ENCODE measurements around the gene CCDC88C. TPM values are rescaled to one million over a fixed set of nuclear protein-coding genes. Genes with fewer than 3 reads are reported as not detected.
A peak's percentile ranks its signal among the peaks of the same experiment; 100 is the strongest.

CCDC88C gene
- total RNA-seq, 1 experiment from 2014 or later = not detected

DNA sequence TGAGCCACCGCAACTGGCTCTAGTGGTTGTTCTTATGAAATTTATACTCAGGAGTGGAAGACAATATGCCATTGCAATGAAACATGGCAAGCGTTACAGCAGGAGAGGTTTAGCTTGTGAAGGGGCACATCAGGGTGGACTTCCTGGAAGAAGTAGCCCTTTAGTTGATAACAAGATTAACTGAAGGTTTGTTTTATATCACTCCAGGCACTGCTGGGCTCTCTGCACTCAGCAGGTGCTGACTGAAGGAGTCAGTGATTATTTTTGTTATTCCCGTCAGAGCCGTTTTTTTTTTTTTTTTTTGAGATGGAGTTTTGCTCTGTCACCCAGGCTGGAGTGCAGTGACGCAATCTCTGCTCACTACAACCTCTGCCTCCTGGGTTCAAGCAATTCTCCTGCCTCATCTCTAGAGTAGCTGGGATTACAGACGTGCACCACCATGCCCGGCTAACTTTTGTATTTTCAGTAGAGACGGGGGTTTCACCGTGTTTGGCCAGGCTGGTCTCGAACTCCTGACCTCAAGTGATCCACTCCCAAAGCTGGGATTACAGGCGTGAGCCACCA is 155.6 kb downstream of the CCDC88C start:
- Histone ChIP-seq H3K27ac (no peak overlapping the region), H3K9me3 (replicated peaks) (no peaks in the 10 kb centered on the region), H3K4me1 (replicated peaks) (no peaks in the 10 kb centered on the region), H3K36me3 (no peaks in the 10 kb centered on the region), H3K27me3 (replicated peaks) (no peaks in the 10 kb centered on the region), H3K4me3 (no peak overlapping the region)
- DNase-seq (ENCODE audit: low read depth in 1 of 2, low spot score in 2 of 2) = no peak

DNA sequence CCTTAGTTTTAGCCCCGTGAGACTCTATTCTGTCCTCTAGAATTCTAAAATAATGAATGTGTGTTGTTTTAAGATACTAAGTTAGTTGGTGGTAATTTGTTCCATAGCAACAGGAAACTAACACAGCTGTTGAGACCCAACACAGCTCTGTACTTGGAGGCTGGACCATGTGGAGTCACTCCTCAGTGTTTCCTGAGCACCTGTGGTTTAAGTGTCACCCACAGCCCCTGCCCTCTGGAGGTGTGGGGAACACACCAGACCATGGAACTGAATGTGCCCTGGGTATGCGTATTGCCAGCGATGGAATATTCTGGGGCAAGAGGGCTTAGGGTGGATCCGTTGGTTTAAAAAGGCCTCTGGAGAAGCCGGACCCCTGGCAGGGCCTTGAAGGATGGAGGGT is 156.5 kb downstream of the CCDC88C start:
- H3K9me3 ChIP-seq (replicated peaks) = no peaks in the 10 kb centered on the region
- H3K36me3 ChIP-seq = no peaks in the 10 kb centered on the region
- DNase-seq (ENCODE audit: low read depth in 1 of 2, low spot score in 2 of 2) = no peak
- no peaks in the 10 kb centered on the region for H3K4me1 ChIP-seq (replicated peaks)
- no peak overlapping the region for H3K4me3 ChIP-seq
- H3K27ac ChIP-seq = no peak overlapping the region
- no peaks in the 10 kb centered on the region for H3K27me3 ChIP-seq (replicated peaks)

DNA sequence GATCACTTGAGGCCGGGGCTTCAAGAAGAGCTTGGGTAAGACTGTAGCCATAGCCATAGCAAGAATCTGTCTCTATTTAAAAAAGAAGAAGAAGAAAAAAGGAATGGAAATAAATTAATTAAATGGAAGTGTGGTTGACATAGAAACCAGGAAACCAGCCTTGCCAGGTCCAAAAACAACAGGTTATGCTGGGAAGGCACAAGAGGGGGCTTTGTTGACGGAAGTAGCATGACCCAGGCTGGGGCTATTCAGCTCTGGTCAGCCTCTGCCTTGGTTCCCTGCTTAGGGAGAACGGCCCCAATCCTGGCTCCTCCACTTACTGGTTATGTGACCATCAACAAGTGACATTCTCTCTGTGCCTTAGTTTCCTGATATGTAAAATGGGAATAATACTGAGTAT is 158.7 kb downstream of the CCDC88C start:
- Histone ChIP-seq H3K9me3 (replicated peaks) (no peaks in the 10 kb centered on the region), H3K36me3 (no peaks in the 10 kb centered on the region), H3K4me3 (no peak overlapping the region), H3K27me3 (replicated peaks) (no peaks in the 10 kb centered on the region), H3K4me1 (replicated peaks) (no peaks in the 10 kb centered on the region), H3K27ac (no peak overlapping the region)
- DNase-seq (ENCODE audit: low read depth in 1 of 2, low spot score in 2 of 2) = no peak

- H3K36me3 ChIP-seq = no peaks in the 10 kb centered on the region
- H3K4me1 ChIP-seq (replicated peaks) = peaks cover under 1% of the 10 kb centered on the region
- H3K9me3 ChIP-seq (replicated peaks) = no peaks in the 10 kb centered on the region
- H3K27ac ChIP-seq = no peak overlapping the region
- no peak for DNase-seq (ENCODE audit: low read depth in 1 of 2, low spot score in 2 of 2)
- H3K27me3 ChIP-seq (replicated peaks) = peaks cover under 1% of the 10 kb centered on the region
- H3K4me3 ChIP-seq = no peak overlapping the region
These were observed 159.5 kb downstream of the CCDC88C start for GRCh38 chr14:91258011-91258618.

- H3K4me3 ChIP-seq = no peak overlapping the region
- H3K4me1 ChIP-seq (replicated peaks) = peaks cover 5% of the 10 kb centered on the region
- H3K27me3 ChIP-seq (replicated peaks) = peaks cover 4% of the 10 kb centered on the region
- no peaks in the 10 kb centered on the region for H3K9me3 ChIP-seq (replicated peaks)
- H3K27ac ChIP-seq = no peak overlapping the region
- no peaks in the 10 kb centered on the region for H3K36me3 ChIP-seq
- DNase-seq (ENCODE audit: low read depth in 1 of 2, low spot score in 2 of 2) = no peak
These were observed 160.2 kb downstream of the CCDC88C start for GRCh38 chr14:91257328-91258010.

DNA sequence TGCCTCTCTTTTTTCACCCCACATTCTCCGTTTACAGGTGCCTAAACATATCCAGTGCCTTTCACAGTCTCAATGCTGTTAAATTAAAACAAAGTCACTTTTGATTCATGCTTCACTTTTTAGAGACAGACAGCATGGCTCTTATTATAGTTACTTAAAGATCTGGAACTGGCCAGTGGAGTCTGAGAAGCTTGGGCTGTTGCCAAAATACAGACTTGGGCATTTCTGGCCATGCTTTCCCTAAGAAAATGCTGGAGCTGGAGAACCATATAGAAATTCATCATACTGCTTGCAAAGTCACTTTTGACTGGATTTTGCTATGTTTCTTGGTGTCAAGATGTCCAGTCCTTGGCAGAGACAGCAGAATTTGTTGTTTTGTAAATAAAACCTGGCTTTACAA is 161.0 kb downstream of the CCDC88C start:
- no peaks in the 10 kb centered on the region for H3K9me3 ChIP-seq (replicated peaks)
- peaks cover 4% of the 10 kb centered on the region for H3K27me3 ChIP-seq (replicated peaks)
- peaks cover 5% of the 10 kb centered on the region for H3K4me1 ChIP-seq (replicated peaks)
- no peaks in the 10 kb centered on the region for H3K36me3 ChIP-seq
- H3K4me3 ChIP-seq = no peak overlapping the region
- H3K27ac ChIP-seq = no peak overlapping the region
- DNase-seq (ENCODE audit: low read depth in 1 of 2, low spot score in 2 of 2) = no peak

DNA sequence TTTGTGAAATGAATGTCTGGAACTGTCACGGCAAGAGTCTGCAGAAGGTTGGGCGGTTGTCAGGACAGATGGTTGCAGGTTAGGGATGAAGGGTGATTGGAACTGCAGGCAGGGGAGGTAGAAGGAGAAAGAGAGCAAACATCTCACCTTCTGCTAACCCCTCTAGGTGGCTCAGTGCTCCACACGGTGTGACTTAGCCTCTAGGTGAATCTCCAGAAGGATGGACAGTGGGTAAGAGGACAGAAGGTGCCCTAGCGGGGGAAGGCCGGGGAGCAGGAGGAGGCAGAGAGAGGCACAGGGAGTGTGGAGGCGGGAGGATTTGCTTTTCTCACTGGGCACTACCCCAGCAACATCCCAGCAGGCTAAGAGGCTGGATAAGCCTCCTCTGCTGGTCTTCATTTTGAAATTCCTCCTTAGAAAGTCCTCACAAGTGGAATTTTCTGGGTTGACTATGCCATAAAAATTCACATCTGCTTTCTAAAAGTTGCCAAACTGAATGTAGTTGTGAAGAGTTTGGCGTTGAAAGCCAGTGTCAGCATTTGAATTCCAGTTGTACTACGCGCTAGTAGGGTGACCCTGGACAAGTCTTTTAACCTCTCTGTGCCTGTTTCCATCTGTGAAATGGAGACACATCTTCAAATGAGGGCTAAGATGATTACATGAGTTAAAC is 162.5 kb downstream of the CCDC88C start:
- peaks cover 4% of the 10 kb centered on the region for H3K27me3 ChIP-seq (replicated peaks)
- no peak for DNase-seq (ENCODE audit: low read depth in 1 of 2, low spot score in 2 of 2)
- H3K9me3 ChIP-seq (replicated peaks) = no peaks in the 10 kb centered on the region
- peaks cover 5% of the 10 kb centered on the region for H3K4me1 ChIP-seq (replicated peaks)
- H3K4me3 ChIP-seq = no peak overlapping the region
- H3K27ac ChIP-seq = no peak overlapping the region
- H3K36me3 ChIP-seq = no peaks in the 10 kb centered on the region

GRCh38 chr14:91254461-91254860 is 163.2 kb downstream of the CCDC88C start:
- Histone ChIP-seq H3K36me3 (no peaks in the 10 kb centered on the region), H3K9me3 (replicated peaks) (no peaks in the 10 kb centered on the region), H3K4me3 (no peak overlapping the region), H3K27me3 (replicated peaks) (peaks cover 4% of the 10 kb centered on the region), H3K27ac (no peak overlapping the region), H3K4me1 (replicated peaks) (peaks cover 5% of the 10 kb centered on the region)
- DNase-seq (ENCODE audit: low read depth in 1 of 2, low spot score in 2 of 2) = no peak

- H3K27ac ChIP-seq = no peak overlapping the region
- peak overlapping the region; percentile 37 for H3K4me3 ChIP-seq
- peaks cover 5% of the 10 kb centered on the region for H3K4me1 ChIP-seq (replicated peaks)
- no peak for DNase-seq (ENCODE audit: low read depth in 1 of 2, low spot score in 2 of 2)
- H3K36me3 ChIP-seq = no peaks in the 10 kb centered on the region
- H3K9me3 ChIP-seq (replicated peaks) = no peaks in the 10 kb centered on the region
- peaks cover 4% of the 10 kb centered on the region for H3K27me3 ChIP-seq (replicated peaks)
These were observed 163.8 kb downstream of the CCDC88C start for GRCh38 chr14:91253795-91254323.

DNA sequence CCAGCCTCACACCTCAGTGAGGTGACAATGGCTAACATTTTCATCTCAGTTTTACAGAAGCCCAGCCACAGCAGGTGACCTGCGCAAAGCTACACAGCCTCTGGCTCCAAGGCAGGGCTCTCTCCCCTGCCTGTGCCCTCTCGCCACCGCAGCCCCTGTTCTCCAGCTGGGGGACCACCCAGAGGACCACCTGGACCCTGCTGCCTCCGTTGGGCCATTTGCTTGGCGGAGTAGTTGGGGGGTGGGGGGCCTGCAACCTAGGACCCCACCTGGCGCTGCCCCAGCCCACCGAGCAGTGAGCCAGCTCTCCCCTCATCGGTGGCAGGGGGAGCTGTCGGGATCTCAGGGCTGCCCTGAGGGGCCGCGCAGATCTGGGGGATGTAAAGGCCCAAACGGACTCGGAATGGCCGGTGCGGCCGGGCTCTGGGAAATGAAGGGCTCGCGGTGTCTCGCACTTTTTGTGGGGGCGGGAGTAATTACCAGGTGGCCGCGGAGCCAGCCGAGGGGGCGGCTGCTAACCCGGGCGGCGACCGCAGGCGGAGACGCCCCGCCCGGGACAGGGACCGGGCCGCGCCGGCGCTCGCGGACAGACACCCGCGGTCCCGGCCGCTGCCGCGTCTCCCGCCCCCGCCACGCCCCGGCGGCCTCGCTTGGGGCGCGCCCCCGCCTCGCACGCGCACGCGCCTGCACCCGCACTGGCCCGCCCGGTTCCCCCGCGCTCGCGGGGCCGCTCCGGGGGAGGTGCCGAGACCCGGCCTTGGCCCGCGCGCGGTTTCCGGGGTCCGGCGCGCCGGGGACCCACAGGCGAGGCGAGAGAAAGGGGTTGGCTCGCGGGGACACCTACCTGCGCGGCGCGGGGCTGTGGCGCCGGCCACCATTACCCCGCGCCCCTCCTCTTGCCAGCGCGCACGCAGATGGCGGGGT is 164.5 kb downstream of the CCDC88C start:
- Histone ChIP-seq H3K27me3 (replicated peaks) (peaks cover 4% of the 10 kb centered on the region), H3K27ac (no peak overlapping the region), H3K9me3 (replicated peaks) (no peaks in the 10 kb centered on the region), H3K36me3 (no peaks in the 10 kb centered on the region), H3K4me1 (replicated peaks) (peaks cover 5% of the 10 kb centered on the region), H3K4me3 (peak overlapping the region; percentile 37)
- no peak for DNase-seq (ENCODE audit: low read depth in 1 of 2, low spot score in 2 of 2)

GRCh38 chr14:91250912-91251311 is 166.7 kb downstream of the CCDC88C start:
- H3K4me1 ChIP-seq (replicated peaks) = peaks cover 5% of the 10 kb centered on the region
- DNase-seq (ENCODE audit: low read depth in 1 of 2, low spot score in 2 of 2) = no peak
- H3K36me3 ChIP-seq = no peaks in the 10 kb centered on the region
- no peaks in the 10 kb centered on the region for H3K9me3 ChIP-seq (replicated peaks)
- no peak overlapping the region for H3K4me3 ChIP-seq
- no peak overlapping the region for H3K27ac ChIP-seq
- H3K27me3 ChIP-seq (replicated peaks) = peaks cover 4% of the 10 kb centered on the region

- H3K4me1 ChIP-seq (replicated peaks) = peaks cover 5% of the 10 kb centered on the region
- no peak for DNase-seq (ENCODE audit: low read depth in 1 of 2, low spot score in 2 of 2)
- H3K9me3 ChIP-seq (replicated peaks) = no peaks in the 10 kb centered on the region
- H3K27me3 ChIP-seq (replicated peaks) = peaks cover 4% of the 10 kb centered on the region
- H3K36me3 ChIP-seq = no peaks in the 10 kb centered on the region
- H3K4me3 ChIP-seq = no peak overlapping the region
- no peak overlapping the region for H3K27ac ChIP-seq
These were observed 167.6 kb downstream of the CCDC88C start for GRCh38 chr14:91249841-91250616.

Data from SJSA1 (cell line).